ENCODE measurements around the gene PSMD11. TPM values are rescaled to one million over a fixed set of nuclear protein-coding genes. Genes with fewer than 3 reads are reported as not detected.

PSMD11 gene
- total RNA-seq, 2 experiments from 2014 or later, result 81.0 to 137 TPM

- ChIA-PET POLR2A (no interaction called here), CTCF (ENCODE audit: unreplicated experiment) (no interaction called here)
- Histone ChIP-seq H2AFZ (ENCODE audit: low read length) (no peak overlapping the region), H4K20me1 (ENCODE audit: insufficient read depth, low read length) (peaks cover 5% of the 10 kb centered on the region), H3K4me1 (ENCODE audit: insufficient read depth, low read length, poor library complexity, severe bottlenecking) (peaks cover 5% of the 10 kb centered on the region), H3K9me2 (ENCODE audit: insufficient read depth, low read length) (no peaks in the 10 kb centered on the region), H3K79me2 (ENCODE audit: insufficient read depth, low read depth, low read length) (peaks cover 53% of the 10 kb centered on the region), H3K27ac (ENCODE audit: low read depth, low read length, poor library complexity, severe bottlenecking) (no peak overlapping the region), H3K4me2 (ENCODE audit: low read length) (no peak overlapping the region), H3K4me3 (ENCODE audit: low read depth, low read length, poor library complexity, severe bottlenecking) (no peak overlapping the region), H3K9me3 (ENCODE audit: low read length) (no peaks in the 10 kb centered on the region), H3K36me3 (ENCODE audit: insufficient read depth, low read length) (peaks cover 99% of the 10 kb centered on the region)
- BruUV-seq (replicated peaks), result no TSS peak
- intact Hi-C loops (cut with micrococcal nuclease; ENCODE audit: unreplicated experiment), result no loop called here
- no peak for TF ChIP-seq EZH2phosphoT487 (IDR thresholded peaks at IDR 0.05; ENCODE audit: borderline replicate concordance, low read depth, low read length)
- TF ChIP-seq, protein P1, sequence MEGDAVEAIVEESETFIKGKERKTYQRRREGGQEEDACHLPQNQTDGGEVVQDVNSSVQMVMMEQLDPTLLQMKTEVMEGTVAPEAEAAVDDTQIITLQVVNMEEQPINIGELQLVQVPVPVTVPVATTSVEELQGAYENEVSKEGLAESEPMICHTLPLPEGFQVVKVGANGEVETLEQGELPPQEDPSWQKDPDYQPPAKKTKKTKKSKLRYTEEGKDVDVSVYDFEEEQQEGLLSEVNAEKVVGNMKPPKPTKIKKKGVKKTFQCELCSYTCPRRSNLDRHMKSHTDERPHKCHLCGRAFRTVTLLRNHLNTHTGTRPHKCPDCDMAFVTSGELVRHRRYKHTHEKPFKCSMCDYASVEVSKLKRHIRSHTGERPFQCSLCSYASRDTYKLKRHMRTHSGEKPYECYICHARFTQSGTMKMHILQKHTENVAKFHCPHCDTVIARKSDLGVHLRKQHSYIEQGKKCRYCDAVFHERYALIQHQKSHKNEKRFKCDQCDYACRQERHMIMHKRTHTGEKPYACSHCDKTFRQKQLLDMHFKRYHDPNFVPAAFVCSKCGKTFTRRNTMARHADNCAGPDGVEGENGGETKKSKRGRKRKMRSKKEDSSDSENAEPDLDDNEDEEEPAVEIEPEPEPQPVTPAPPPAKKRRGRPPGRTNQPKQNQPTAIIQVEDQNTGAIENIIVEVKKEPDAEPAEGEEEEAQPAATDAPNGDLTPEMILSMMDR (conservative IDR thresholded peaks at IDR 0.05; ENCODE audit: low read length), result no peak
- DNase-seq (ENCODE audit: low spot score), result no peak
Observed at GRCh38 chr17:32451879-32452278, 7.6 kb downstream of the PSMD11 start.

DNA sequence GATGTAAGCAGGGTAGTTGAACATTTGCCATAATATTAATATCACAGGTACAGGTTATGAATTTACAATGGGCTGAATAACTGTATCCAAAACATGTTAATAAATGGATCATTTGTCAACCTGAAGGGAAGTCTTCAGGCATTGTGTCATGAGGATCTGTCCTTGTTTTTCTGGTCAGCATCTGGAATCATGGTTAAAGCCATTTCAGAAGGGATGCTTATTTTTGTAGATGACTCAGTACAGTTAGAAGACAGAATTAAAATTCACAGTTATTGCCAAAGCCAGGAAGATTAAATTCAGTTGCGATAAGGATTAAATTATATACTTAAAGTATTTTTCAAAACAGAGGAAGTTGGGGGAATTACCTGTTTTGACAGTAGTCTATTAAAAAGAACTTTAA lies 8.0 kb downstream of the PSMD11 start:
- DNase-seq (ENCODE audit: low spot score), result no peak
- BruUV-seq (replicated peaks), result no TSS peak
- H3K9me3 ChIP-seq (ENCODE audit: low read length), result no peaks in the 10 kb centered on the region
- ChIA-PET POLR2A (no interaction called here), CTCF (ENCODE audit: unreplicated experiment) (no interaction called here)
- peaks cover 3% of the 10 kb centered on the region for H4K20me1 ChIP-seq (ENCODE audit: insufficient read depth, low read length)
- H3K4me2 ChIP-seq (ENCODE audit: low read length), result no peak overlapping the region
- no peak overlapping the region for H3K4me3 ChIP-seq (ENCODE audit: low read depth, low read length, poor library complexity, severe bottlenecking)
- H3K36me3 ChIP-seq (ENCODE audit: insufficient read depth, low read length), result peaks cover 99% of the 10 kb centered on the region
- no peak for TF ChIP-seq EZH2phosphoT487 (IDR thresholded peaks at IDR 0.05; ENCODE audit: borderline replicate concordance, low read depth, low read length)
- TF ChIP-seq, protein P1 (conservative IDR thresholded peaks at IDR 0.05; ENCODE audit: low read length), result no peak
- H3K9me2 ChIP-seq (ENCODE audit: insufficient read depth, low read length), result no peaks in the 10 kb centered on the region
- intact Hi-C loops (cut with micrococcal nuclease; ENCODE audit: unreplicated experiment), result no loop called here
- H3K4me1 ChIP-seq (ENCODE audit: insufficient read depth, low read length, poor library complexity, severe bottlenecking), result peaks cover 1% of the 10 kb centered on the region
- H3K79me2 ChIP-seq (ENCODE audit: insufficient read depth, low read depth, low read length), result peaks cover 49% of the 10 kb centered on the region
- H2AFZ ChIP-seq (ENCODE audit: low read length), result no peak overlapping the region
- H3K27ac ChIP-seq (ENCODE audit: low read depth, low read length, poor library complexity, severe bottlenecking), result no peak overlapping the region

DNA sequence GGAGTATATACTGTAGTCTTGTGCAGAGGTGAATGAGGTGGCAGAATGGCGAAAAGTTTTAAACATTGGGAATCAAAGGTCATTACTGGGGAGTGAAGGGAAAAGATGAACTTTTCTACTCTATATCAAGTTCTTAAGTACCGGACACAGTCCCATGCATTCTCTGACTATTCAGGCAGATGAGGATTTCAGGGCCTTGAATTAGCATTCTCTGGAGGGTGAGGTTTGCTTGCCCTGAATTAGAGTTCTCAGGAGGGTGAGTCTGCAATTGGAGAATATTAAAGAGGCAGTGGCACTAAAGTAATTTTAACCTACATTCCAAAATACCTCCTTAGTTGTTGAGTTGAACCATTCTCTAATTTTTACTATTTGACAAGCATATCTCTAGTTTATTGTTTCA lies 9.1 kb downstream of the PSMD11 start:
- POLR2A ChIA-PET, result interaction anchor here (0.6 kb wide), 2 partner anchors 13 to 93 kb away, joined by 3 to 7 read pairs; no protein-coding TSS in a partner anchor
- no peaks in the 10 kb centered on the region; the same call in none of the 2 replicates for H4K20me1 ChIP-seq (ENCODE audit: insufficient read depth, low read length)

More for the DNA sequence above, 9.1 kb downstream of the PSMD11 start:
- no peaks in the 10 kb centered on the region for H3K4me1 ChIP-seq (ENCODE audit: insufficient read depth, low read length, poor library complexity, severe bottlenecking)
- DNase-seq (ENCODE audit: low spot score), result no peak
- peaks cover 99% of the 10 kb centered on the region for H3K36me3 ChIP-seq (ENCODE audit: insufficient read depth, low read length)
- H3K79me2 ChIP-seq (ENCODE audit: insufficient read depth, low read depth, low read length), result peaks cover 38% of the 10 kb centered on the region; the same call in 1 of the 2 replicates
- no TSS peak for BruUV-seq (replicated peaks)
- no peaks in the 10 kb centered on the region for H3K9me2 ChIP-seq (ENCODE audit: insufficient read depth, low read length)
- no peak overlapping the region for H3K4me2 ChIP-seq (ENCODE audit: low read length)
- intact Hi-C loops (cut with micrococcal nuclease; ENCODE audit: unreplicated experiment), result no loop called here
- H2AFZ ChIP-seq (ENCODE audit: low read length), result no peak overlapping the region
- H3K9me3 ChIP-seq (ENCODE audit: low read length), result no peaks in the 10 kb centered on the region
- TF ChIP-seq, protein P1 (conservative IDR thresholded peaks at IDR 0.05; ENCODE audit: low read length), result no peak
- no peak for TF ChIP-seq EZH2phosphoT487 (IDR thresholded peaks at IDR 0.05; ENCODE audit: borderline replicate concordance, low read depth, low read length)
- H3K4me3 ChIP-seq (ENCODE audit: low read depth, low read length, poor library complexity, severe bottlenecking), result no peak overlapping the region
- CTCF ChIA-PET (ENCODE audit: unreplicated experiment), result no interaction called here
- H3K27ac ChIP-seq (ENCODE audit: low read depth, low read length, poor library complexity, severe bottlenecking), result no peak overlapping the region

Data from OCI-LY7 (cell line).